ENCODE data around the gene RENBP. TPM values are rescaled to one million over a fixed set of nuclear protein-coding genes. Genes with fewer than 3 reads are reported as not detected.

RENBP gene
- total RNA-seq, 1 donor: 4.3 TPM

DNA sequence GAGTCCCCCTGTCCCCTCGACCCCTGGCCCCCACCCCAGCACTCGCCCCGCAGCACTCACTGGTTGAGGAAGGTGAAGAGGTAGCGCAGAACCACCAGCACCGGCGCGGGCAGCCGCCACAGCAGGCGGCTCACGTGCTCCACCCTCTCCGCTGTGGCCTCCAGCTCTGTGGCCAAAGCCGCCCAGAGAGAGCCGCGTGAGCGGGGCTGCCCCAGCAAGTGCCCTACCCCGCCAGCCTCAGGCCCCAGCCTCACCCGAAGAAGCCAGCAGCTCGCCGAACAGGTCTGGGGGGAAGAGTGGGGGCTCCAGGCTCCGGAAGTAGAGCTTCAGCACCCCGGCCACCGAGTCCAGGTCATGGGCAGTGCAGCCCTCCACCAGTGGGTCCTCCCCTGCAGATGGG lies 34.0 kb downstream of the RENBP start:
- no peak for DNase-seq (ENCODE audit: low read depth)
- H3K4me3 ChIP-seq (ENCODE audit: low read depth, low read length): no peak overlapping the region
- TF ChIP-seq, protein P1, sequence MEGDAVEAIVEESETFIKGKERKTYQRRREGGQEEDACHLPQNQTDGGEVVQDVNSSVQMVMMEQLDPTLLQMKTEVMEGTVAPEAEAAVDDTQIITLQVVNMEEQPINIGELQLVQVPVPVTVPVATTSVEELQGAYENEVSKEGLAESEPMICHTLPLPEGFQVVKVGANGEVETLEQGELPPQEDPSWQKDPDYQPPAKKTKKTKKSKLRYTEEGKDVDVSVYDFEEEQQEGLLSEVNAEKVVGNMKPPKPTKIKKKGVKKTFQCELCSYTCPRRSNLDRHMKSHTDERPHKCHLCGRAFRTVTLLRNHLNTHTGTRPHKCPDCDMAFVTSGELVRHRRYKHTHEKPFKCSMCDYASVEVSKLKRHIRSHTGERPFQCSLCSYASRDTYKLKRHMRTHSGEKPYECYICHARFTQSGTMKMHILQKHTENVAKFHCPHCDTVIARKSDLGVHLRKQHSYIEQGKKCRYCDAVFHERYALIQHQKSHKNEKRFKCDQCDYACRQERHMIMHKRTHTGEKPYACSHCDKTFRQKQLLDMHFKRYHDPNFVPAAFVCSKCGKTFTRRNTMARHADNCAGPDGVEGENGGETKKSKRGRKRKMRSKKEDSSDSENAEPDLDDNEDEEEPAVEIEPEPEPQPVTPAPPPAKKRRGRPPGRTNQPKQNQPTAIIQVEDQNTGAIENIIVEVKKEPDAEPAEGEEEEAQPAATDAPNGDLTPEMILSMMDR (IDR thresholded peaks at IDR 0.05; ENCODE audit: insufficient read depth, low read depth, low read length): no peak

DNA sequence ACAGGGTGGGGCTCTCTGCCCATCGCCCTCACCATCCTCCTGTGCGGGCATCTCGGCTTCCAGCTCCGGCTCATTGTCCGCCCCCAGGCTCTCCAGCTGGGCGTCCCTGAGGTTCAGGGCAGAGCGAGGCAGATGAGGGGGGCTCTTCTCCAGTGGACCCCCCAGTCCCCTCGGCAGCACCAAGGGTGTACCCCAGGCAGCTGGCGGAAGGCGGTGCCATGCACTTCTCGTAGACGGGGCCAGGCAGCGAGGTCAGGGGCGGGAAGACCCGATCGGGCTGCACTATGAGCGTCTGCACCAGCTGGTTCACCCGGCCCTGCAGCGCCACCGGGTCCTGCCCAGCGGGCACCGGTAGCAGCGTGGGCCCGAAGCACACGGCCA lies 34.5 kb downstream of the RENBP start:
- DNase-seq (ENCODE audit: low read depth): no peak
- H3K4me3 ChIP-seq (ENCODE audit: low read depth, low read length): no peak overlapping the region
- TF ChIP-seq, protein P1 (IDR thresholded peaks at IDR 0.05; ENCODE audit: insufficient read depth, low read depth, low read length): no peak

DNA sequence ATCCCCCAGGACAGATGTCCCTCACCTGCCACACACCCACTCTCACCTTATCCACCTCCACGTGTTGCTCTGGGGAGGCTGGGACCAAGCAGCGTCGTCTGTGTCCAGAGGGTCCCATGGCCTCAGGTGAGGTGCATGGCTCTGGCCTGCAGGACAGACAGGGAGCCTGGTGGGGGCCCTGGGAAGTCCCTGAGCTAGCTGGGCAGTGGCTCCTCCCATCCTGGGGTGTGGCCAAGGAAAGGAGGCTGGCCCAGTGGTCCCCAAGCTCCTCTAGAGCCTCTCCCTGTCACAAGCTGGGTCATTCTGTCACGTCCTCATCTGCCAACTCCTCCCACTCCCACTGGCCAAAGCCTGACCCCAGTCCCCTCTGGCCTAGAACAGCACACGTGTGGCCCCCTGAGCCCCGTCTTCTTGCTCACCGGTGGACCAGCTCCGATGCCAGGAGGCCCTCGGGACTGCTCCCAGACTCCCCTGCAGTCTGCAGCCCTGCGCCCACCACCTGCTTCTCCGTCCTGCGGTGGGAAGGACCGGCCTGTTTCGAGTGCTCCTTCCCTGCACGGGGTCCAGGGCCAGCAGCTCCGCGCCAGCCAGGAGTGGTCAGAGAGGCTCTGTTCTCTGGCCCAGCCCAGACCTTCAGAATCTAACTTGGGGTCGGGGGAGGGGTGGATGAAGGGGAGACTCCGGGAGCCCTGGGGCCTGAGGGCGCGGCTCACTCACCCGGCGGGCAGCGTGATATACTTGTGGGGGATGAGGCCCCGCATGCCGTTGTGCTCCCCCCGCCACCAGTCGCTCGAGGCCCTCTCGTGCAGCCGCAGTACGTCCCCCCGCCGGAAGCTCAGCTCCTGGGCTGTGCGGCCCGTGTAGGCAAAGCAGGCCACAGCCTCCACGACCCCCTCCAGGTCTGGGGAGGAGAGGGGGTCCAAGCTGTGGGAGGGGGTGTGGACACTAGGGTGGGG lies 35.1 kb downstream of the RENBP start:
- TF ChIP-seq, protein P1 (IDR thresholded peaks at IDR 0.05; ENCODE audit: insufficient read depth, low read depth, low read length): no peak
- DNase-seq (ENCODE audit: low read depth): no peak
- H3K4me3 ChIP-seq (ENCODE audit: low read depth, low read length): no peak overlapping the region

DNA sequence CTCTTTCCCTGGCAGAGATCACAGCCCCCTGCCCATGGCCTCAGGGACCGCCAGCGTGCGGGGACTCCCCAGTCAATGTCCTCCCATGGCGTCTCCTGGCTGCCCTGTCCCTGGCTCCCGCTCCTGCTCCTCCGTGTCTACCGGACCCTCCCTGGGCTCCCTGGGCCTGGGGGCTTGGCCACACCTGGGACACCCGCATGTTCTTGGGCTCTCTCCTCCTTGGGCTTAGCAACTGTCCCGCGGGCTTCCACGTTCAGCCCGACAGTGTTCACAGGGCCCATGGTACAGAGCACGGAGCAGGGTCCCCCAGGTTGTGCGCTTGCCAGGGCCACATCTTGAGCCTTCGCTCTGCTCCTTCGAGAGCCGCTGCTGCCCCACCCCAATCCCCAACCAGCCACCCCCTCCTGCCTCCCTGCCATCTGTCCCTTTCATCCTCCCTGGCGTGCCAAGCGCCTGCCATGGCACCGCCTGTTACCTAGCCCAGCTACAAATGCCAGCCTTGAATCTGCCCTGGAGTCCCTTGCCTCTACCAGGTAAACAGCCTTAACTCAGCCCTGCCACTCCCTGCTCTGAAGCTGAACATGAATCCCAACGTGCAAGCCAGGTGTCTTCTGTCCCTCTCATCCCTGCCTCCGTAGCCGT lies 36.1 kb downstream of the RENBP start:
- TF ChIP-seq, protein P1 (IDR thresholded peaks at IDR 0.05; ENCODE audit: insufficient read depth, low read depth, low read length): no peak
- H3K4me3 ChIP-seq (ENCODE audit: low read depth, low read length): no peak overlapping the region

DNA sequence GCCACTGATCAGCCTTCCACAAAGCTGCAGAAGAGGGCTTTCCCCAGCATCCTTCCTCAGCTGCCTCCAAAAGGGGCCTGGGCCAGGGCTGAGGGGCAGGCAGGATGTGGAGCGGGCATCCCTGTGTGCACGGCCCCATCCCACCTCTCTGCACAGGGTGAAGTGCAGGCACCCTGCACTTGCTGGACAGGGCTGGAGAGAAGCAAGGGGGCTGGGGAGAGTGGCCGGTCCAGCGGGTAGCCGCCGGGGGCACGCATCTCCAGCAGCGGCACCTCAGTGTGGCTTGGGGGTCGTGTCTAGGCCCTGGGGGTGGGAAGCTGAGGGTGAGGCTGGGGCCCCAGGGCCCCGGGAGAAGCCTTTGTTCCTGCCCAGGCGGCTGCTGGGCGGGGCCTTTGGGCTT lies 37.0 kb downstream of the RENBP start:
- no peak for DNase-seq (ENCODE audit: low read depth)
- TF ChIP-seq, protein P1 (IDR thresholded peaks at IDR 0.05; ENCODE audit: insufficient read depth, low read depth, low read length): no peak
- H3K4me3 ChIP-seq (ENCODE audit: low read depth, low read length): no peak overlapping the region

More for the DNA sequence above, 36.1 kb downstream of the RENBP start:
- DNase-seq (ENCODE audit: low read depth): no peak

DNA sequence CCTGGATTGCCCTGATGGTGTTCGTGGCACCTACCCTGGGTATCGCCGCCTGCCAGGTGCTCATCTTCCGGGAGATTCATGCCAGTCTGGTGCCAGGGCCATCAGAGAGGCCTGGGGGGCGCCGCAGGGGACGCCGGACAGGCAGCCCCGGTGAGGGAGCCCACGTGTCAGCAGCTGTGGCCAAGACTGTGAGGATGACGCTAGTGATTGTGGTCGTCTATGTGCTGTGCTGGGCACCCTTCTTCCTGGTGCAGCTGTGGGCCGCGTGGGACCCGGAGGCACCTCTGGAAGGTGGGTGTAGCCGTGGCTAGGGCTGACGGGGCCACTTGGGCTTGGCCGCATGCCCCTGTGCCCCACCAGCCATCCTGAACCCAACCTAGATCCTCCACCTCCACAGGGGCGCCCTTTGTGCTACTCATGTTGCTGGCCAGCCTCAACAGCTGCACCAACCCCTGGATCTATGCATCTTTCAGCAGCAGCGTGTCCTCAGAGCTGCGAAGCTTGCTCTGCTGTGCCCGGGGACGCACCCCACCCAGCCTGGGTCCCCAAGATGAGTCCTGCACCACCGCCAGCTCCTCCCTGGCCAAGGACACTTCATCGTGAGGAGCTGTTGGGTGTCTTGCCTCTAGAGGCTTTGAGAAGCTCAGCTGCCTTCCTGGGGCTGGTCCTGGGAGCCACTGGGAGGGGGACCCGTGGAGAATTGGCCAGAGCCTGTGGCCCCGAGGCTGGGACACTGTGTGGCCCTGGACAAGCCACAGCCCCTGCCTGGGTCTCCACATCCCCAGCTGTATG lies 38.1 kb downstream of the RENBP start:
- no peak for DNase-seq (ENCODE audit: low read depth)
- TF ChIP-seq, protein P1 (IDR thresholded peaks at IDR 0.05; ENCODE audit: insufficient read depth, low read depth, low read length): no peak
- no peak overlapping the region for H3K4me3 ChIP-seq (ENCODE audit: low read depth, low read length)

All from fibroblast of villous mesenchyme (primary cell).